Measurements from ENCODE around the gene SETD2.

Gene SETD2

GRCh38 chr3:47008234-47008796 is 155.6 kb downstream of the SETD2 start:
- H3K4me3 ChIP-seq (ENCODE audit: low read depth, low read length): no peak overlapping the region
- H3K27ac ChIP-seq (ENCODE audit: low read depth, low read length): no peak overlapping the region
- H2BK5ac ChIP-seq (ENCODE audit: low read depth, low read length, poor library complexity): no peak overlapping the region
- H2AK5ac ChIP-seq (ENCODE audit: low read length): no peak overlapping the region
- H3K4me2 ChIP-seq (ENCODE audit: low read length): no peak overlapping the region
- no peak for DNase-seq
- no CpG with 5 or more reads among the region's 13 CpGs for WGBS (ENCODE audit: extremely low coverage, insufficient coverage, insufficient read length)
- H3K27me3 ChIP-seq (ENCODE audit: insufficient read depth, low read length): no peaks in the 10 kb centered on the region
- peaks cover 5% of the 10 kb centered on the region for H3K9me3 ChIP-seq (ENCODE audit: insufficient read depth, low read depth, low read length)
- no peak overlapping the region for H4K91ac ChIP-seq (ENCODE audit: low read depth, low read length)
- H3K79me1 ChIP-seq (ENCODE audit: low read length): peaks cover 6% of the 10 kb centered on the region
- H4K8ac ChIP-seq (ENCODE audit: low read depth, low read length): no peak overlapping the region
- no peak overlapping the region for H3K4ac ChIP-seq (ENCODE audit: low read depth, low read length)
- no peak overlapping the region for H3K23ac ChIP-seq (ENCODE audit: low read length)
- H3K36me3 ChIP-seq (ENCODE audit: control insufficient read depth in 1 of 2, insufficient read depth in 2 of 2, low read length in 2 of 2): peaks cover 51 to 52% of the 10 kb centered on the region in 2 experiments
- H2BK12ac ChIP-seq (ENCODE audit: low read length): no peak overlapping the region
- no peak overlapping the region for H4K12ac ChIP-seq (ENCODE audit: low read depth, low read length)
- no peak overlapping the region for H2AFZ ChIP-seq (ENCODE audit: insufficient read depth, low read length, poor library complexity)
- no peak overlapping the region for H2BK120ac ChIP-seq (ENCODE audit: insufficient read depth, low read length, poor library complexity)
- H3K18ac ChIP-seq (ENCODE audit: low read length): no peak overlapping the region
- H3K14ac ChIP-seq (ENCODE audit: low read length): no peak overlapping the region
- H3K9ac ChIP-seq (ENCODE audit: low read length): no peak overlapping the region
- peaks cover 3% of the 10 kb centered on the region for H3K79me2 ChIP-seq (ENCODE audit: control insufficient read depth, insufficient read depth, low read length, poor library complexity)
- H3K4me1 ChIP-seq (ENCODE audit: control insufficient read depth in 1 of 2, insufficient read depth in 2 of 2, low read length in 2 of 2): peaks cover 5 to 10% of the 10 kb centered on the region in 2 experiments

- no peak overlapping the region for H3K18ac ChIP-seq (ENCODE audit: low read length)
- H3K27me3 ChIP-seq (ENCODE audit: insufficient read depth, low read length): no peaks in the 10 kb centered on the region
- H3K14ac ChIP-seq (ENCODE audit: low read length): no peak overlapping the region
- no peak overlapping the region for H2BK5ac ChIP-seq (ENCODE audit: low read depth, low read length, poor library complexity)
- no peak overlapping the region for H3K9ac ChIP-seq (ENCODE audit: low read length)
- H4K8ac ChIP-seq (ENCODE audit: low read depth, low read length): no peak overlapping the region
- peaks cover 58% of the 10 kb centered on the region in 2 experiments for H3K36me3 ChIP-seq (ENCODE audit: control insufficient read depth in 1 of 2, insufficient read depth in 2 of 2, low read length in 2 of 2)
- H3K23ac ChIP-seq (ENCODE audit: low read length): no peak overlapping the region
- no peak overlapping the region for H3K4me3 ChIP-seq (ENCODE audit: low read depth, low read length)
- DNase-seq: no peak
- no peak overlapping the region for H3K4me2 ChIP-seq (ENCODE audit: low read length)
- H3K9me3 ChIP-seq (ENCODE audit: insufficient read depth, low read depth, low read length): peaks cover 5% of the 10 kb centered on the region
- H3K79me2 ChIP-seq (ENCODE audit: control insufficient read depth, insufficient read depth, low read length, poor library complexity): peaks cover 3% of the 10 kb centered on the region
- no peak overlapping the region for H2AFZ ChIP-seq (ENCODE audit: insufficient read depth, low read length, poor library complexity)
- no peak overlapping the region for H2AK5ac ChIP-seq (ENCODE audit: low read length)
- H4K12ac ChIP-seq (ENCODE audit: low read depth, low read length): no peak overlapping the region
- H3K79me1 ChIP-seq (ENCODE audit: low read length): peaks cover 6% of the 10 kb centered on the region
- H3K4me1 ChIP-seq (ENCODE audit: control insufficient read depth in 1 of 2, insufficient read depth in 2 of 2, low read length in 2 of 2): peaks cover 5 to 10% of the 10 kb centered on the region in 2 experiments
- no peak overlapping the region for H3K27ac ChIP-seq (ENCODE audit: low read depth, low read length)
- H4K91ac ChIP-seq (ENCODE audit: low read depth, low read length): no peak overlapping the region
- H2BK120ac ChIP-seq (ENCODE audit: insufficient read depth, low read length, poor library complexity): no peak overlapping the region
- H2BK12ac ChIP-seq (ENCODE audit: low read length): no peak overlapping the region
- no peak overlapping the region for H3K4ac ChIP-seq (ENCODE audit: low read depth, low read length)
- no CpG with 5 or more reads among the region's 16 CpGs for WGBS (ENCODE audit: extremely low coverage, insufficient coverage, insufficient read length)
Observed at GRCh38 chr3:47007482-47008233, 156.3 kb downstream of the SETD2 start.

- Histone ChIP-seq H3K4ac (ENCODE audit: low read depth, low read length) (no peak overlapping the region), H3K23ac (ENCODE audit: low read length) (no peak overlapping the region), H2AFZ (ENCODE audit: insufficient read depth, low read length, poor library complexity) (no peak overlapping the region), H3K27me3 (ENCODE audit: insufficient read depth, low read length) (no peaks in the 10 kb centered on the region), H3K18ac (ENCODE audit: low read length) (no peak overlapping the region), H3K9me3 (ENCODE audit: insufficient read depth, low read depth, low read length) (peaks cover 5% of the 10 kb centered on the region), H3K9ac (ENCODE audit: low read length) (no peak overlapping the region), H3K4me2 (ENCODE audit: low read length) (no peak overlapping the region), H2BK5ac (ENCODE audit: low read depth, low read length, poor library complexity) (no peak overlapping the region), H3K36me3 (ENCODE audit: control insufficient read depth in 1 of 2, insufficient read depth in 2 of 2, low read length in 2 of 2) (peaks cover 64 to 65% of the 10 kb centered on the region in 2 experiments), H4K8ac (ENCODE audit: low read depth, low read length) (no peak overlapping the region), H3K4me1 (ENCODE audit: control insufficient read depth in 1 of 2, insufficient read depth in 2 of 2, low read length in 2 of 2) (peaks cover 5 to 10% of the 10 kb centered on the region in 2 experiments), H3K27ac (ENCODE audit: low read depth, low read length) (no peak overlapping the region), H3K79me2 (ENCODE audit: control insufficient read depth, insufficient read depth, low read length, poor library complexity) (peaks cover 3% of the 10 kb centered on the region), H4K91ac (ENCODE audit: low read depth, low read length) (no peak overlapping the region), H3K14ac (ENCODE audit: low read length) (no peak overlapping the region), H2BK120ac (ENCODE audit: insufficient read depth, low read length, poor library complexity) (no peak overlapping the region), H2BK12ac (ENCODE audit: low read length) (no peak overlapping the region), H3K79me1 (ENCODE audit: low read length) (peaks cover 6% of the 10 kb centered on the region), H4K12ac (ENCODE audit: low read depth, low read length) (no peak overlapping the region), H3K4me3 (ENCODE audit: low read depth, low read length) (no peak overlapping the region), H2AK5ac (ENCODE audit: low read length) (no peak overlapping the region)
- no CpG with 5 or more reads among the region's 3 CpGs for WGBS (ENCODE audit: extremely low coverage, insufficient coverage, insufficient read length)
- no peak for DNase-seq
Observed at GRCh38 chr3:47007001-47007400, 156.9 kb downstream of the SETD2 start.

- no peak overlapping the region for H3K4ac ChIP-seq (ENCODE audit: low read depth, low read length)
- no peak overlapping the region for H3K14ac ChIP-seq (ENCODE audit: low read length)
- H2BK5ac ChIP-seq (ENCODE audit: low read depth, low read length, poor library complexity): no peak overlapping the region
- H3K18ac ChIP-seq (ENCODE audit: low read length): no peak overlapping the region
- H3K36me3 ChIP-seq (ENCODE audit: control insufficient read depth in 1 of 2, insufficient read depth in 2 of 2, low read length in 2 of 2): peaks cover 72 to 73% of the 10 kb centered on the region in 2 experiments
- no peak overlapping the region for H4K91ac ChIP-seq (ENCODE audit: low read depth, low read length)
- no peak overlapping the region for H3K27ac ChIP-seq (ENCODE audit: low read depth, low read length)
- WGBS (ENCODE audit: extremely low coverage, insufficient coverage, insufficient read length): no CpG with 5 or more reads among the region's 9 CpGs
- H3K9me3 ChIP-seq (ENCODE audit: insufficient read depth, low read depth, low read length): peaks cover 5% of the 10 kb centered on the region
- H2AK5ac ChIP-seq (ENCODE audit: low read length): no peak overlapping the region
- no peak overlapping the region for H3K9ac ChIP-seq (ENCODE audit: low read length)
- H4K12ac ChIP-seq (ENCODE audit: low read depth, low read length): no peak overlapping the region
- H3K23ac ChIP-seq (ENCODE audit: low read length): no peak overlapping the region
- H2AFZ ChIP-seq (ENCODE audit: insufficient read depth, low read length, poor library complexity): no peak overlapping the region
- no peak overlapping the region for H4K8ac ChIP-seq (ENCODE audit: low read depth, low read length)
- no peaks in the 10 kb centered on the region for H3K27me3 ChIP-seq (ENCODE audit: insufficient read depth, low read length)
- no peak overlapping the region for H2BK12ac ChIP-seq (ENCODE audit: low read length)
- H3K4me3 ChIP-seq (ENCODE audit: low read depth, low read length): no peak overlapping the region
- H3K79me2 ChIP-seq (ENCODE audit: control insufficient read depth, insufficient read depth, low read length, poor library complexity): peaks cover 3% of the 10 kb centered on the region
- peaks cover 6% of the 10 kb centered on the region for H3K79me1 ChIP-seq (ENCODE audit: low read length)
- peaks cover 5 to 10% of the 10 kb centered on the region in 2 experiments for H3K4me1 ChIP-seq (ENCODE audit: control insufficient read depth in 1 of 2, insufficient read depth in 2 of 2, low read length in 2 of 2)
- H3K4me2 ChIP-seq (ENCODE audit: low read length): no peak overlapping the region
- H2BK120ac ChIP-seq (ENCODE audit: insufficient read depth, low read length, poor library complexity): no peak overlapping the region
- no peak for DNase-seq
Observed at GRCh38 chr3:47006145-47006651, 157.7 kb downstream of the SETD2 start.

Data from trophoblast cell (in vitro differentiated cells and primary cell).